Muscle layer of colon (tissue), 2 donors: ENCODE data around the gene THADA.
"Not testable (repeated sequence)": the region's sequence is repeated elsewhere in the genome, so short reads cannot be mapped to it uniquely, and the experiment has no call there.

Experiments used
- H3K27ac ChIP-seq: one replicate; pipeline ENCODE4 v1.7.0; 2013; ENCODE audit warnings: low read depth, mild to moderate bottlenecking, low read length, moderate library complexity
- H3K27me3 ChIP-seq, 2 donors: one replicate each; pipeline ENCODE4 v1.7.0; 2013; ENCODE audit warnings: low read length in 2 of 2, mild to moderate bottlenecking in 2 of 2; ENCODE audit not compliant: insufficient read depth in 2 of 2, control insufficient read depth in 1 of 2
- H3K36me3 ChIP-seq: one replicate; pipeline ENCODE4 v1.7.0; 2013; ENCODE audit warnings: mild to moderate bottlenecking, low read length; ENCODE audit not compliant: insufficient read depth
- H3K4me1 ChIP-seq: one replicate; pipeline ENCODE4 v1.7.0; 2013; ENCODE audit warnings: mild to moderate bottlenecking, low read length; ENCODE audit not compliant: insufficient read depth
- H3K4me3 ChIP-seq, 2 donors: one replicate each; pipeline ENCODE4 v1.7.0; 2013; ENCODE audit warnings: low read length in 2 of 2, low read depth in 1 of 2, mild to moderate bottlenecking in 1 of 2, moderate library complexity in 1 of 2
- H3K9ac ChIP-seq: one replicate; pipeline ENCODE4 v1.7.0; 2013; ENCODE audit warnings: low read length
- H3K9me3 ChIP-seq: one replicate; pipeline ENCODE4 v1.7.0; 2013; ENCODE audit warnings: mild to moderate bottlenecking, low read length
- donor health status: abdominal sarcoma.
- donor health status: Adenocarcinoma of cecum.

Gene THADA

GRCh38 chr2:43559391-43560230 lies 36.2 kb downstream of the THADA start:
- Histone ChIP-seq H3K4me1 (no peaks in the 10 kb centered on the region), H3K4me3 (no peak overlapping the region), H3K9me3 (no peaks in the 10 kb centered on the region), H3K27ac (no peak overlapping the region), H3K36me3 (peaks cover 9% of the 10 kb centered on the region), H3K9ac (no peak overlapping the region), H3K27me3 (no peaks in the 10 kb centered on the region)

- peaks cover 9% of the 10 kb centered on the region for H3K36me3 ChIP-seq
- H3K27me3 ChIP-seq, result no peaks in the 10 kb centered on the region
- no peak overlapping the region for H3K27ac ChIP-seq
- no peak overlapping the region for H3K4me3 ChIP-seq
- no peaks in the 10 kb centered on the region for H3K9me3 ChIP-seq
- H3K9ac ChIP-seq, result no peak overlapping the region
- H3K4me1 ChIP-seq, result no peaks in the 10 kb centered on the region
These were observed 38.6 kb downstream of the THADA start for GRCh38 chr2:43557196-43557595.

- Histone ChIP-seq H3K27me3 (no peaks in the 10 kb centered on the region), H3K4me1 (no peaks in the 10 kb centered on the region), H3K9ac (no peak overlapping the region), H3K36me3 (peaks cover 18% of the 10 kb centered on the region), H3K9me3 (no peaks in the 10 kb centered on the region), H3K4me3 (no peak overlapping the region), H3K27ac (no peak overlapping the region)
These were observed 39.6 kb downstream of the THADA start for GRCh38 chr2:43556256-43556655.

DNA sequence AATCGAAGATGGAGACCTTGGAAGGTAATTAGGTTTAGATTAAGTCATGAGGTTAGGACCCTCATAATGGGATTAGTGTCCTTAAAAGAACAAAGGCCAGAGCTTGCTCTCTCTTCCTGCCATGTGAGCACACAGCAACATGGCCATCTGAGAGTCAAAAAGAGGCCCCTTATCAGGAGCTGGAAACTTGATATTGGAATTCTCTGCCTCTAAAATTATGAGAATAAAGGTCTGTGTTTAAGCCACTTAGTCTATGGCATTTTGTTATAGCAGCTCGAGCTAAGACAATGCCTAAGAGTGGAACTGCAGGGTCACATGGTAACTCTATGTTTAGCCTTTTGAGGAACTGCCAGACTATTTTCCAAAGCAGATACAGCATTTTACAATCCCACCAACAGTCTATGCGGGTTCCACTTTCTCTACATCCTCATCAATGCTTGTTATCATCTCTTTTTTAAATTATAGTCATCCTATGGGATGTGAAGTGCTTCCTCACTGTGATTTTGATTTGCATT lies 42.4 kb downstream of the THADA start:
- Histone ChIP-seq H3K9ac (no peak overlapping the region), H3K36me3 (peaks cover 18% of the 10 kb centered on the region), H3K4me1 (no peaks in the 10 kb centered on the region), H3K4me3 (no peak overlapping the region), H3K27me3 (no peaks in the 10 kb centered on the region), H3K27ac (no peak overlapping the region), H3K9me3 (no peaks in the 10 kb centered on the region)

GRCh38 chr2:43551990-43552389 lies 43.8 kb downstream of the THADA start:
- no peak overlapping the region for H3K27ac ChIP-seq
- H3K36me3 ChIP-seq, result peaks cover 13% of the 10 kb centered on the region
- H3K9me3 ChIP-seq, result no peaks in the 10 kb centered on the region
- H3K27me3 ChIP-seq, result no peaks in the 10 kb centered on the region
- no peaks in the 10 kb centered on the region for H3K4me1 ChIP-seq
- H3K9ac ChIP-seq, result no peak overlapping the region
- H3K4me3 ChIP-seq, result no peak overlapping the region

- not testable (repeated sequence) for H3K27ac ChIP-seq, H3K27me3 ChIP-seq, H3K9me3 ChIP-seq, H3K4me3 ChIP-seq, H3K4me1 ChIP-seq, H3K9ac ChIP-seq
- H3K36me3 ChIP-seq, result peaks cover 13% of the 10 kb centered on the region
These were observed 47.5 kb downstream of the THADA start for GRCh38 chr2:43548381-43548780.

DNA sequence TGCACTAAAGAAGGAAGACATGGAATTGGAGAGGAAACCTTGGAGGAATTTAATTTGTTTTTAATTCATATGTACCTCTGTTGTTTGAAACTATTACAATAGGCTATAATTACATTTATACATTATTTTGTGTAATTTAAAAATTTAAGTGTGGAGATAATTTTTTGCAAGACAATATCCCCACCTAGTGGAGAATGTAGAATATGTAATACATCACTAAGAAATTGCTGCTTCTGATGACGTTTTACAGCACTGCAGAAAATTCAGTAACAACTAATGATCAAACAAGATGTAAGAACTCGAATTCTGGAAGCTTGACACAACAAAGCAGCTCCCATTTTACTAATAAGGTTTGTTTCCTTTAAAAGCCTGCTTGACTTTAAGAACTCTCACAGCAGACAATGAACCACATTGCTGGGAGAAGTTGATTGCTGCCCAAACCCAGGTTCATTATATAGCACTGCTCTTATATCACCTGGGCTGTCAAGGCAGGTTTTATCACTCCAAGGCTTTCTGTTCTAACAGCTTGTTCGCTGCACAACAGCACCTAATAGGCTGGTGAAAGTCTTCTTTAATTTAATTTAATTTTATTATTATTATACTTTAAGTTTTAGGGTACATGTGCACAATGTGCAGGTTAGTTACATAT lies 53.4 kb downstream of the THADA start:
- Histone ChIP-seq H3K36me3 (no peaks in the 10 kb centered on the region), H3K9ac (no peak overlapping the region), H3K27ac (no peak overlapping the region), H3K4me1 (peaks cover 18% of the 10 kb centered on the region), H3K27me3 (no peaks in the 10 kb centered on the region), H3K4me3 (no peak overlapping the region), H3K9me3 (no peaks in the 10 kb centered on the region)

DNA sequence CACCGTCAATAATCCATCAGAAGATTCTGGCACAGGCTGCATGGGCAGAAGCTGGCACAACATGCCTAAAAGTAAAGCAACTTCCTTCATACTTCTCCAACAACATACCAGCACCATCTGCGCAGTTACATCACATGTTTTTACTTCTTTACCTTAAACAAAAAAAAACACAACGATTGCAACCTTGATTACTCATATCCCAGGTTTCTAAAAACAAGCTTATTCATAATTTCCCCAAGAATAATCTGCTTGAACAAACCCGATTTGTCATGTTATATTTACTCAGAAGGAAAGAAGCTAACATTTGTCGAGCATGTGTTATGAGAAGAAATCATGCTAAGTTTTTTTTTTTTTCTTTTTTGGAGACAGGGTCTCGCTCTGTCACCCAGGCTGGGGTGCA lies 54.7 kb downstream of the THADA start:
- H3K27ac ChIP-seq, result peak overlapping the region; percentile 34
- H3K27me3 ChIP-seq, result no peaks in the 10 kb centered on the region

GRCh38 chr2:43540021-43540779 lies 55.6 kb downstream of the THADA start:
- Histone ChIP-seq H3K9me3 (no peaks in the 10 kb centered on the region), H3K27me3 (no peaks in the 10 kb centered on the region), H3K4me3 (no peak overlapping the region), H3K4me1 (peaks cover 24% of the 10 kb centered on the region), H3K27ac (no peak overlapping the region), H3K36me3 (no peaks in the 10 kb centered on the region), H3K9ac (no peak overlapping the region)

More for the DNA sequence above, 54.7 kb downstream of the THADA start:
- Histone ChIP-seq H3K9ac (no peak overlapping the region), H3K4me3 (no peak overlapping the region), H3K36me3 (no peaks in the 10 kb centered on the region), H3K9me3 (no peaks in the 10 kb centered on the region), H3K4me1 (peaks cover 24% of the 10 kb centered on the region)

DNA sequence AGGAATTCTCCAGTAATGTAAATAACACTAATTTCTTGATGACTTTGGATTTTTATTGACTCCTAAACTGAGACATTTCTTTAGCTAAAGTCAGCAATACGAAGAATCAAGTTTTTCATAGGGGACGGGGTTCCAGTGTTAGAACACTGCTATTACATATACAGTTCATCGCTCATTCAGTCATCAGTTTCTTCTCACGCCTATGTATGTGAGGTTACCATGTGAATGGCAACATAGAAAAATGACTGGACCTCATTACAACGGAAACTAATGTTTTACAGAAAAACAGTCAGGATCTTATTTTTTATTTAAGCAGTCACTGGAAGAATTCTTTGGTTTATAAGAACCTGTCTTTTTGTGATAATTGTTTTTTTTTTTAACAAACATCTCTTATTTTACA lies 56.4 kb downstream of the THADA start:
- no peak overlapping the region for H3K27ac ChIP-seq
- no peak overlapping the region for H3K9ac ChIP-seq
- no peaks in the 10 kb centered on the region for H3K27me3 ChIP-seq
- H3K36me3 ChIP-seq, result no peaks in the 10 kb centered on the region
- peaks cover 24% of the 10 kb centered on the region for H3K4me1 ChIP-seq
- no peak overlapping the region for H3K4me3 ChIP-seq
- no peaks in the 10 kb centered on the region for H3K9me3 ChIP-seq

- Histone ChIP-seq H3K9ac (no peak overlapping the region), H3K27ac (peak overlapping the region; percentile 30), H3K9me3 (no peaks in the 10 kb centered on the region)
These were observed 57.7 kb downstream of the THADA start for GRCh38 chr2:43538034-43538670.

More at GRCh38 chr2:43538034-43538670, 57.7 kb downstream of the THADA start:
- Histone ChIP-seq H3K4me1 (peaks cover 24% of the 10 kb centered on the region), H3K36me3 (no peaks in the 10 kb centered on the region), H3K27me3 (no peaks in the 10 kb centered on the region), H3K4me3 (no peak overlapping the region)
